ENCODE results near the gene PPP1R26. TPM values are rescaled to one million over a fixed set of nuclear protein-coding genes. Genes with fewer than 3 reads are reported as not detected.
A peak's percentile ranks its signal among the peaks of the same experiment; 100 is the strongest.

PPP1R26 gene
- total and polyA plus RNA-seq, 2 experiments from 2014 or later = 10.7 to 49.8 TPM

GRCh38 chr9:135490166-135490870, 10.7 kb downstream of the PPP1R26 start:
- Histone ChIP-seq H3K4me2 (no peak overlapping the region), H3F3A (replicated peaks; ENCODE audit: low read depth) (no peaks in the 10 kb centered on the region), H4K20me1 (replicated peaks; ENCODE audit: insufficient read depth) (no peaks in the 10 kb centered on the region; the same call in 1 of the 2 replicates), H3K4me3 (no peak overlapping the region), H3K4me1 (ENCODE audit: insufficient read depth) (no peaks in the 10 kb centered on the region), H3K27ac (ENCODE audit: low read depth) (no peak overlapping the region), H3K36me3 (ENCODE audit: insufficient read depth) (no peaks in the 10 kb centered on the region), H3K79me2 (replicated peaks; ENCODE audit: insufficient read depth) (no peaks in the 10 kb centered on the region), H3K27me3 (ENCODE audit: insufficient read depth) (no peaks in the 10 kb centered on the region), H3K9me2 (ENCODE audit: insufficient read depth) (no peaks in the 10 kb centered on the region), H2AFZ (no peak overlapping the region)
- Mint-ChIP-seq H3K4me1 (no peaks in the 10 kb centered on the region; the same call in 1 of the 3 replicates), H3K27me3 (ENCODE audit: insufficient read depth, low read depth, poor library complexity) (peaks cover 6% of the 10 kb centered on the region), H3K36me3 (ENCODE audit: low read depth) (peaks cover 24% of the 10 kb centered on the region), H3K27ac (no peak overlapping the region), H3K9me3 (no peaks in the 10 kb centered on the region), H3K4me3 (no peak overlapping the region)
- TF ChIP-seq ZNF331 (CRISPR knock-in tag; IDR thresholded peaks at IDR 0.05; ENCODE audit: low read depth) (no peak), POLR2AphosphoS5 (IDR thresholded peaks at IDR 0.05; ENCODE audit: low read depth) (no peak), NANOG (IDR thresholded peaks at IDR 0.05; ENCODE audit: borderline replicate concordance) (no peak), EZH2phosphoT487 (IDR thresholded peaks at IDR 0.05; ENCODE audit: unreplicated experiment) (no peak)
- ATAC-seq (no peak), DNase-seq (ENCODE audit: low spot score) (no peak)

GRCh38 chr9:135490980-135491464, 11.4 kb downstream of the PPP1R26 start:
- peak; percentile 35; the same call in 2 of the 3 replicates for ATAC-seq
- peaks cover 17% of the 10 kb centered on the region for H3K36me3 Mint-ChIP-seq (ENCODE audit: low read depth)
- Histone ChIP-seq H3K79me2 (replicated peaks; ENCODE audit: insufficient read depth) (no peaks in the 10 kb centered on the region), H3K27ac (ENCODE audit: low read depth) (no peak overlapping the region), H3K9me2 (ENCODE audit: insufficient read depth) (no peaks in the 10 kb centered on the region), H3K27me3 (ENCODE audit: insufficient read depth) (no peaks in the 10 kb centered on the region), H3K36me3 (ENCODE audit: insufficient read depth) (no peaks in the 10 kb centered on the region), H3F3A (replicated peaks; ENCODE audit: low read depth) (no peaks in the 10 kb centered on the region), H3K4me1 (ENCODE audit: insufficient read depth) (no peaks in the 10 kb centered on the region), H3K4me2 (no peak overlapping the region), H3K4me3 (no peak overlapping the region), H2AFZ (no peak overlapping the region), H4K20me1 (replicated peaks; ENCODE audit: insufficient read depth) (no peaks in the 10 kb centered on the region; the same call in none of the 2 replicates)
- DNase-seq (ENCODE audit: low spot score) = no peak
- H3K9me3 Mint-ChIP-seq = no peaks in the 10 kb centered on the region
- H3K27me3 Mint-ChIP-seq (ENCODE audit: insufficient read depth, low read depth, poor library complexity) = peaks cover 6% of the 10 kb centered on the region
- no peak overlapping the region for H3K4me3 Mint-ChIP-seq
- H3K4me1 Mint-ChIP-seq = no peaks in the 10 kb centered on the region; the same call in 1 of the 3 replicates
- H3K27ac Mint-ChIP-seq = no peak overlapping the region; the same call in 1 of the 2 replicates
- TF ChIP-seq EZH2 (IDR thresholded peaks at IDR 0.05; ENCODE audit: low read depth, unreplicated experiment) (no peak), ZNF114 (CRISPR knock-in tag; IDR thresholded peaks at IDR 0.05) (no peak), ZNF331 (CRISPR knock-in tag; IDR thresholded peaks at IDR 0.05; ENCODE audit: low read depth) (no peak), CTCF (conservative IDR thresholded peaks at IDR 0.05; ENCODE audit: low read depth in 2 of 2) (no peak), REST (IDR thresholded peaks at IDR 0.05; ENCODE audit: unreplicated experiment) (no peak), NANOG (IDR thresholded peaks at IDR 0.05; ENCODE audit: borderline replicate concordance) (no peak), JUNB (IDR thresholded peaks at IDR 0.05; ENCODE audit: unreplicated experiment) (no peak)

Measured in GM23338 (cell line).